ENCODE measurements around the gene TRIP10. TPM values are rescaled to one million over a fixed set of nuclear protein-coding genes. Genes with fewer than 3 reads are reported as not detected.
A peak's percentile ranks its signal among the peaks of the same experiment; 100 is the strongest.

Gene TRIP10
- total and polyA plus RNA-seq, 2 of the 13 experiments (the other 11 are each of a cell fraction or from before 2014, with no cell fraction given): 32.5 to 33.2 TPM

GRCh38 chr19:6712692-6713670 lies 26.5 kb upstream of the TRIP10 start (continued):
- TF ChIP-seq, protein P1, sequence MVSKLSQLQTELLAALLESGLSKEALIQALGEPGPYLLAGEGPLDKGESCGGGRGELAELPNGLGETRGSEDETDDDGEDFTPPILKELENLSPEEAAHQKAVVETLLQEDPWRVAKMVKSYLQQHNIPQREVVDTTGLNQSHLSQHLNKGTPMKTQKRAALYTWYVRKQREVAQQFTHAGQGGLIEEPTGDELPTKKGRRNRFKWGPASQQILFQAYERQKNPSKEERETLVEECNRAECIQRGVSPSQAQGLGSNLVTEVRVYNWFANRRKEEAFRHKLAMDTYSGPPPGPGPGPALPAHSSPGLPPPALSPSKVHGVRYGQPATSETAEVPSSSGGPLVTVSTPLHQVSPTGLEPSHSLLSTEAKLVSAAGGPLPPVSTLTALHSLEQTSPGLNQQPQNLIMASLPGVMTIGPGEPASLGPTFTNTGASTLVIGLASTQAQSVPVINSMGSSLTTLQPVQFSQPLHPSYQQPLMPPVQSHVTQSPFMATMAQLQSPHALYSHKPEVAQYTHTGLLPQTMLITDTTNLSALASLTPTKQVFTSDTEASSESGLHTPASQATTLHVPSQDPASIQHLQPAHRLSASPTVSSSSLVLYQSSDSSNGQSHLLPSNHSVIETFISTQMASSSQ (IDR thresholded peaks at IDR 0.05; ENCODE audit: low read depth): 0 out of 2 replicates have a peak, but pooled peaks have one; percentile 9
- TF ChIP-seq, protein P1 (CRISPR knock-in tag; IDR thresholded peaks at IDR 0.05; ENCODE audit: borderline replicate concordance): no peak
- TF ChIP-seq, protein P2, sequence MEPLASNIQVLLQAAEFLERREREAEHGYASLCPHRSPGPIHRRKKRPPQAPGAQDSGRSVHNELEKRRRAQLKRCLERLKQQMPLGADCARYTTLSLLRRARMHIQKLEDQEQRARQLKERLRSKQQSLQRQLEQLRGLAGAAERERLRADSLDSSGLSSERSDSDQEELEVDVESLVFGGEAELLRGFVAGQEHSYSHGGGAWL (CRISPR knock-in tag; IDR thresholded peaks at IDR 0.05): no peak
- TF ChIP-seq ZFP36 (IDR thresholded peaks at IDR 0.05; ENCODE audit: borderline replicate concordance, low read depth, low read length, partially characterized antibody) (peak; percentile 82), ZNF567 (CRISPR knock-in tag; IDR thresholded peaks at IDR 0.05; ENCODE audit: borderline replicate concordance) (no peak), HNRNPH1 (optimal IDR thresholded peaks at IDR 0.05; ENCODE audit: low read depth, low read length) (peak; percentile 97), FOSL2 (CRISPR knock-in tag; IDR thresholded peaks at IDR 0.05) (no peak), HOXA9 (CRISPR knock-in tag; IDR thresholded peaks at IDR 0.05; ENCODE audit: borderline replicate concordance) (no peak), POLR2G (IDR thresholded peaks at IDR 0.05; ENCODE audit: low read depth, low read length) (peak; percentile 61), RNF219 (CRISPR knock-in tag; IDR thresholded peaks at IDR 0.05) (no peak), CREM (IDR thresholded peaks at IDR 0.05) (no peak), CREM (CRISPR knock-in tag; IDR thresholded peaks at IDR 0.05) (no peak), RBFOX2 (IDR thresholded peaks at IDR 0.05; ENCODE audit: low read depth, low read length) (peak; percentile 53; the same call in 1 of the 2 replicates), POLR2AphosphoS5 (IDR thresholded peaks at IDR 0.05; ENCODE audit: low read depth, low read length) (peak; percentile 43), ZSCAN22 (CRISPR knock-in tag; IDR thresholded peaks at IDR 0.05) (peak; percentile 100), ZFX (CRISPR knock-in tag; IDR thresholded peaks at IDR 0.05; ENCODE audit: low read depth) (peak; percentile 13; the same call in 1 of the 2 replicates), EP300 (IDR thresholded peaks at IDR 0.05; ENCODE audit: low read depth in 2 of 2, low read length in 2 of 2) (peak in 1 of 2 experiments; percentile 11; a peak in 1 of 4 replicates), EP300 (CRISPR knock-in tag; IDR thresholded peaks at IDR 0.05; ENCODE audit: borderline replicate concordance) (no peak)

Measured in HepG2 (cell line).